ENCODE results near the gene LMF1.

Gene LMF1

DNA sequence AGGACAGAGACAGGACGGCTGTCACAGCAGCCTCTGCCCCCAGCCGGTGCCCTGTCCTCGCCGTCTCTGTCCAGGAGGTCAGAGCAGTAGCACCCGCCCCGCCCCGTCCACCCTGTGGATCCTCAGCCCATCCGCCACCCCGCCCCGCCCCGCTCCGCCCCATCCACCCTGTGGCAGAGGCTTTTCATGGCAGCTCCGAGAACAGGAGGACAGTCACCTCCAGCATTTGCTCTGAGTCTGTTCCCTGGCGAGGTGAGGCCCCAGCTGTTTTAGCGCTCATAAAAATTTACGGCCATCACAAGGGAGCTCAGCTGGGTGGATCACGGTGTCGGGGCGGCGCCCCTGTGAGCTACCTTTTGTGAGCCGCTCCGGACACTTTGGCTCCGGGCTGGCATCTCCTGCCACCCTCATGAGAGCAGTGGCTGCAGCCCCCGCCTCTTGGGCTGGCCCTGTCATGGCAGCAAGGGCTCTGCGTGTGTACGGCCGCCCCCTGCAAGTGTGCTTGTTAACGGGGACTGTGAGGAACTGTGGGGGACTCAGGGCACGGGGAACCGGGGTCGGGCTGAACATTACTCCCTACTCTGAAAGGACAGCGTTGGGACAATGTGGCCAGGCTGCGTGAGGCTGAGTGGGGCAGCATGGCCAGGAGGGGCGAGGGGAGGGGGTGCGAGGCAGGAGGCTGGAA, 138.0 kb downstream of the LMF1 start:
- no peak overlapping the region for H3K4me3 ChIP-seq (ENCODE audit: low read depth, low read length)
- no peaks in the 10 kb centered on the region for H3K27me3 ChIP-seq (ENCODE audit: insufficient read depth, low read depth, severe bottlenecking)
- H3K9me3 ChIP-seq (ENCODE audit: severe bottlenecking) = peaks cover 17% of the 10 kb centered on the region
- no peak for DNase-seq
- no peak overlapping the region for H3K27ac ChIP-seq
- H3K36me3 ChIP-seq = no peaks in the 10 kb centered on the region
- TF ChIP-seq, protein P1, sequence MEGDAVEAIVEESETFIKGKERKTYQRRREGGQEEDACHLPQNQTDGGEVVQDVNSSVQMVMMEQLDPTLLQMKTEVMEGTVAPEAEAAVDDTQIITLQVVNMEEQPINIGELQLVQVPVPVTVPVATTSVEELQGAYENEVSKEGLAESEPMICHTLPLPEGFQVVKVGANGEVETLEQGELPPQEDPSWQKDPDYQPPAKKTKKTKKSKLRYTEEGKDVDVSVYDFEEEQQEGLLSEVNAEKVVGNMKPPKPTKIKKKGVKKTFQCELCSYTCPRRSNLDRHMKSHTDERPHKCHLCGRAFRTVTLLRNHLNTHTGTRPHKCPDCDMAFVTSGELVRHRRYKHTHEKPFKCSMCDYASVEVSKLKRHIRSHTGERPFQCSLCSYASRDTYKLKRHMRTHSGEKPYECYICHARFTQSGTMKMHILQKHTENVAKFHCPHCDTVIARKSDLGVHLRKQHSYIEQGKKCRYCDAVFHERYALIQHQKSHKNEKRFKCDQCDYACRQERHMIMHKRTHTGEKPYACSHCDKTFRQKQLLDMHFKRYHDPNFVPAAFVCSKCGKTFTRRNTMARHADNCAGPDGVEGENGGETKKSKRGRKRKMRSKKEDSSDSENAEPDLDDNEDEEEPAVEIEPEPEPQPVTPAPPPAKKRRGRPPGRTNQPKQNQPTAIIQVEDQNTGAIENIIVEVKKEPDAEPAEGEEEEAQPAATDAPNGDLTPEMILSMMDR (IDR thresholded peaks at IDR 0.05; ENCODE audit: low read depth, low read length) = no peak

- no peak for DNase-seq
- TF ChIP-seq, protein P1 (IDR thresholded peaks at IDR 0.05; ENCODE audit: low read depth, low read length) = no peak
- Histone ChIP-seq H3K27me3 (ENCODE audit: insufficient read depth, low read depth, severe bottlenecking) (no peaks in the 10 kb centered on the region), H3K36me3 (no peaks in the 10 kb centered on the region), H3K27ac (no peak overlapping the region), H3K9me3 (ENCODE audit: severe bottlenecking) (peaks cover 16% of the 10 kb centered on the region), H3K4me3 (ENCODE audit: low read depth, low read length) (no peak overlapping the region)
Measured at GRCh38 chr16:831571-832413, 139.0 kb downstream of the LMF1 start.

DNA sequence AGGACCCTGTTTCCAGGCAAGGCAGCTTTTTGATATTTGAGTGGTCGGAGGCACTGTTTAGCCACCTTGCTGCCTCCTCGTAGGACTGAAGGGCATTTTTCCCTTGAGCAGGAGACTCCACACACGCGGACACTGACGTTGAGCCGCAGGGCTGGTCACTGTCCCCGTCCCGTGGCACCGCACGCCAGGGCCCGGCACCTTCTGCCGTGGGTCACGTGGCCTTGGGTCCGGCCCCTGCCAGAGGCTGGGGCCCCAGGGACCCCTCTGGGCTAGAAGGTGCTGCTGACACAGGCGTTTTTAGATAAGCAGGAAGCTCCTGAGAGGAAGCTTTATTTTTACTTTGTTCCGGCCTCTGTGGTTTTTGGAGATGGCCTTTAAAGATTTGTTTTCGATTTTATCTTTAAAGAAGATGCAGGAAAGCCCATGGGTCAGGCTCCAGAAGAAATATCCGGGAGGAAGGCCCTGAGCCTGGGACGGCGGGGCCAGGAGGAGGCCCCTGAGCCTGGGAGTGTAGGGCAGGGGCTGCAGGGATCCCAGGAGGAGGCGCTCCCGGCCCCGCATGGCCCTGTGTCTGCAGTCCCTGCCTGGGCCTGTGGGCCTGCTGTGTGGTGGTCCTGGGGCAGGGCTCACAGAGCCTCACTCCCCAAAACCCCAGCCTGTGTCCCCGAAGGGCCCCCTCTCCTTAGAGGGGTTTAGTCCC, 139.8 kb downstream of the LMF1 start:
- Histone ChIP-seq H3K36me3 (no peaks in the 10 kb centered on the region), H3K4me3 (ENCODE audit: low read depth, low read length) (no peak overlapping the region), H3K27me3 (ENCODE audit: insufficient read depth, low read depth, severe bottlenecking) (no peaks in the 10 kb centered on the region), H3K9me3 (ENCODE audit: severe bottlenecking) (peaks cover 10% of the 10 kb centered on the region), H3K27ac (no peak overlapping the region)
- DNase-seq = no peak
- TF ChIP-seq, protein P1 (IDR thresholded peaks at IDR 0.05; ENCODE audit: low read depth, low read length) = no peak

DNA sequence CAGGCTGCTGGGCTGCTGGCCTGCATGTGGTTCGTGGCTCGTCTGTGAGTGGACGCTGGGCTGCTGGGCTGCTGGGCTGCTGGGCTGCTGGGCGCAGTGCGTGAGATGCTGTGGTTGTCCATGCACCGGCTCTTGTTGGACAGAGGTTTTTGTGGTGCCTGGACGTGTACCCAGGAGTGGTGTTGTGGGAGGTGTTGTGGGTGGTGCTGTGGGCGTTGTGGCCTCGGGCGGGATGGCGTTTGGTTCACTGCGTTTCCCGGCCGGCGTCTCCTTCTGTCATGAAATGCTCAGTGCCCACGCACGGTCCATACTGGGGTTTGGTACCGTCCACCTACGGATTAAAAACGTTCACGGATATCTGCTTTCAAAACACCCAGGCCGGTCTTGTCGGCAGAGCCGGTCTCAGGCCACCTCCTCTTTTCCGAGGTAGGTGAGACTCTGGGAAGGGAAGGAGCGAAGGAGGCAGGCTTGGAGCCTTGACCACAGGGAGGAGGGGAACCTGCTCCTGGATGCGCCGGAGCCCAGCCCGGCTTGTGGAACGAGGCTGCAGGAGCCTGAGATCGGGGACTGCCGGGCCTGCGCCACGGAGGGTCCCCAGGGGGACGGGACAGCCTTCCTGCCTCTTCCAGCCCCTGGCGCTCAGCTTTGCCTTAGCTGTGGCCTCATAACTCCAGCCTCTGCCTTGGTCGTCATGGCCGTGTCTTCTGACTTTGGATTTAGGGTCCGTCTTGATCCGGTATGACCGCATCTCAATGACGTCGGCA, 140.5 kb downstream of the LMF1 start:
- peaks cover 5% of the 10 kb centered on the region for H3K9me3 ChIP-seq (ENCODE audit: severe bottlenecking)
- no peaks in the 10 kb centered on the region for H3K36me3 ChIP-seq
- TF ChIP-seq, protein P1 (IDR thresholded peaks at IDR 0.05; ENCODE audit: low read depth, low read length) = no peak
- no peak for DNase-seq
- H3K27me3 ChIP-seq (ENCODE audit: insufficient read depth, low read depth, severe bottlenecking) = no peaks in the 10 kb centered on the region
- H3K4me3 ChIP-seq (ENCODE audit: low read depth, low read length) = no peak overlapping the region
- H3K27ac ChIP-seq = no peak overlapping the region

GRCh38 chr16:828891-829290, 141.9 kb downstream of the LMF1 start:
- Histone ChIP-seq H3K9me3 (ENCODE audit: severe bottlenecking) (no peaks in the 10 kb centered on the region), H3K27ac (no peak overlapping the region)
- no peak for DNase-seq

More at GRCh38 chr16:828891-829290, 141.9 kb downstream of the LMF1 start:
- no peaks in the 10 kb centered on the region for H3K36me3 ChIP-seq
- TF ChIP-seq, protein P1 (IDR thresholded peaks at IDR 0.05; ENCODE audit: low read depth, low read length) = no peak
- H3K4me3 ChIP-seq (ENCODE audit: low read depth, low read length) = no peak overlapping the region
- no peaks in the 10 kb centered on the region for H3K27me3 ChIP-seq (ENCODE audit: insufficient read depth, low read depth, severe bottlenecking)
